Ecto neural progenitor cell (in vitro differentiated cells): ENCODE results near the gene ZEB2.

Experiments used
- DNase-seq: peaks from one replicate; pipeline ENCODE4 v3.0.0-alpha.2; 2018; ENCODE audit warnings: low spot score

The ZEB2 gene

DNA sequence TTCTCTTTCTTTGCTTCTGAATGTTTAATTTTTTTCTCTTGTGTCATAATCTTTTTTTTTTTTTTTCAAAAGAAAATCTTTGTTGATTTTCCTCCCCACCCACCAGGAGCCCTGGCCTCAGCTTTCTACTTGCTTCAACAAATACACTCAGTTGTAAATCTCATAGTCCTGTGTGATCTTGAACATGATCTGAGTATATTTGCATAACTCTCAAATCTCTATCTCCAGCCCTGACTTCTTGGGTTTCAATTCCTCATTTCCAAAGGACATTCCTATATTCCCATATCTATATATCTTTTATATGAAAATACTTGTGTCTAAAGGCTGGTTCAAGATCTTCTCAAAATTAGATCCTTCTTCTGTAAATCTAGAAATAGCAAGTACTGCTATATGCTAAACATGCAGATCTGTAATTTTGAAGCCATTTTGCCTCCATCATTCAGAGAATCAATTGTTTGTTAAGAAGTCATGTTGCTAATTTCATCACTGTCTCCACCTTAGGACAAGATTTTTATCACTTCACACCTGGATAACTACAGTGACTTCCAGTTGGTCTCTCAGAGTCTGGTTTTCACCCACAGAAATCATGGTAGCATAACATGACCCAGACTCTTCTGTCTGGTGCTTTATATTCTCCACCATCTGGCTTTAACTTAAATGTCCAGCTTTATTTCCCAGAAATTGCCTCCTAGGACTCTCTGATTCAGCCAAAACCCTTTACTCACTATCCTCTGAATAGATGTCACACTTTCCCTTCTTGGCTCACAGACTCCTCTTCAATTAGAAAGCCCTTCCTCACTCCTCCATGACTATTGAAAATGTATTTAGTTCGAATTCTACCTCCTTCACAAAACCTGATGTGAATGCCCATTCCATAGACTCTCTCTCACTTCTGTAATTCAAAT lies 98.1 kb downstream of the ZEB2 start:
- no peak for DNase-seq

DNA sequence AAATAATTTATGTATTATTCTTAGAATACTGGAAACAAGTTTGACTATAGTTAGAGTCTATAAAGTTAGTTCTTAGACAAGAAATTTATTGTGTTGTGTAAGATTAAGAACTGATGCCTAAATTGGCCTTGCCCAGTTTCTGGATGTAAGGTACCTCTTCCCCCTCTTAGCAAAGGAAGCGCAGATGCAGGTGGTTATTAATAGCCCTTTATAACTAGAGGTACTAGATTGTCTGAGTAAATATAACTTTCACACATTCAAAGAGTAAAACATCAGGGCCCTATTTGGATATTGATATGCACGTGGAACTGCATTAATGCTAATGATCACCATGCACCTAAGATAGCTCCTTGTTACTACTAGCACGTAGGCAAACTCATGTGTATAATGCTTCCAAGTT lies 100.7 kb downstream of the ZEB2 start:
- no peak for DNase-seq

DNA sequence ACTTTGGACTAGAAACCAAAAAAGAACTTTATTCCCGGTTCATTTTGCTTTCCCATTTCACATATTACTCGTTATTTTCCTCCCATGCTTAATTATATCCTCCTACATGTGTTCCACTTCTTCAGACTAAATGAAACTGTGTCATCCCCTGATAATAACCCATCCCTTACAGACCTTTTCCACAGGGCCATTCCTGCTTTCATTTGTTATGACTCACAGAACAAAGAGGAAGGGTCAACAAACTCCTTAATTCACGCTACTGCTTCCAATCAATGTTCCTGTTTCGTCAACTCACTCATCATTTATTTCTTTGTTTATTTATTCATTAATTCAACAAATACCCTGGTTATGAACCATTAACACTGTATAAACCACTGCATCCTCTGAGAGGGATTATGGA lies 104.5 kb downstream of the ZEB2 start:
- no peak for DNase-seq

DNA sequence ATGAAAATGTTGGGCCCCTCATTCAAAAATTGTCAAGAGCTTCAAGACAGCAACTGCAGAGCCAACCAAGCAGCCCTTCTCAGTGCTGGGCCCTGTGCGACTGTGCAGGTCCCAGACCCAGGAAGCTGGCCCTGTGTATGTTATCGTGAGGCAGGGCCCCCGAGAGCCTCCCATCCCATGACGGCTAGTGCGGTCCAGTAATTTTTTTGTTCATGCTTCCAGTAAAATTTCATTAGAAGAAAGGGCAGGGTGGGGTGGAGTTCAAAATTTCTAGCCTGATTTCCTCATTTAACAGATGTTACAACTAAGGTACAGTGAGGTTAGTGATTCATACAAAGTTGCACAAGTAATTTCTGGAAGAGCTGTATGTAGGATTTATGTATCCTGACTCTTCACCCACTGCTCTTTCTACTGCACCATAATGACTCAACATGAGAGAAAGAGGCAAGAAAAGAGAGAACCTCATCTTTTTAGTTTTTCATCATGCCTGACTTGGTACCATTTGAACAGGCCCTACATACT lies 105.5 kb downstream of the ZEB2 start:
- DNase-seq = no peak

DNA sequence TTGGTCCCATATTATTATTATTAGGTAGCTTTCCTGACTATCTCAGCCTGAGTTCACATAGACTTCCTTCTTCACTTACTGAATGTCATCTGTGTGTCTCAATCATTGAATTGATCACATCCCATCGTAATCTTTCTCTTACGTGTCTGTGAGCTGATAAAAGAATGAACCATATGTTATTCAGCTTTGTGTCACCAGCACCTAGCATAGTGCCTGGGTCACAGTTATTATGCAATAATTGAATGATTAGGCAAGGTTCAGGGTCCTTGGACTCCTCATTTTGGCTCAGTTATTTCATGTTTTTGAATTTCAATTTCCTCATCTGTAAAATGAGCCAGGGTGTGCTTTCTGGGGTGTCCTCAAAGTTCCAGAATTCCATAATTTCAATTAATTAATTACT lies 107.2 kb downstream of the ZEB2 start:
- no peak for DNase-seq

DNA sequence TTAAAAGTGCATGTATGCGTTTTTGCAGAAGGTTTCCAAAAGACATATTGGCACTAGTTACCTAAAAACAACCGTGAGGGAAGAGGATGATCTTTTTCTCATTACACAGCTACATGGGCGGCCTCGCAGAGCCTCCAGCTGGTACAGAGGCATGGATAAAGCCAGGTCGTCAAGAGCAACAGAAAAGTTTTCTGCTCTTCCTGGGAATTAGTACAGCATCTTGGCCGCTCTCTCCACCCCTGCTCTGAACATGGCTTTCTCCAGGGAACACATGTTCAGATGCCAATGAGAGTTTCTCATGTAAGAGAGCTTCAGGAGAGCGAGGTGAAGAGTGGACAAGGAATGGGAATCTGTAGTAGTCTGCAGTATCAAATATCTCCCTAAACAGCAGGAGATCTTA lies 108.4 kb downstream of the ZEB2 start:
- DNase-seq = no peak

DNA sequence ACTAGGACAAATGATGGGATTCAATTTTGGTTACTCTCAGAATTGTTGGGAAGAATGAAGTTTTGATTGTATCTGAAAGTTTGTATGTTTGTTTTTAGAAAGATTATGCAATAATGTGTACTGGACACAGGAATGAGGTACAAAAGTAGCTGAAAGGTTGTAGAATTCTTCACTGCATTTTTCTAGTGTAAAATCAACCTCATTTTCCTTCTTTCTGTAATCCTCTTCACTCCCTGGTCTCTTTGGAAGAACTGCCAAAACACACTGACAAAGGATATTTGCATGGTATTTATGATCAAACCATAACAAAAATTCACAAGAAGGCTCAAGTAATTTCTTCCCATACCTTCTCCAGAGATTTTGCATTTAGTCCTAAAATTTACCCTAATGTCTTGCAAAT lies 110.7 kb downstream of the ZEB2 start:
- DNase-seq = no peak

DNA sequence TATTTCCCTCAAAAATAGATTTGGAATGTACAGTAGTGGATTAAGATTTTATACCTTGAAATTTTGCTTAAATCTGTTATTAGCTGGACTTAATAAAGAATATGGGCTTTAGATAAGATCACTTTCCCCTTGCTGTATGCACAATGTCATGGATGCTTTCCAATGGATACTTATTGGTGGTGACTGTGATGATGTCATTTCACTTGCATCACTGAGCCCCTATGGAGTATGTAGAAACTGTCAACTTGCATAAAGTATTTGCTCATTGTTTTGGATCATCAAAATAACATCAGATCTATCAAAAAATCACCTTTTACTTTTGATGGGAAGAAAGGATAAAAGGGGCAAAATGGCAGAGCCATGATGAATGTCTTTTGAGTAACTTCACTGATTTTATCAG lies 112.7 kb downstream of the ZEB2 start:
- DNase-seq = no peak

DNA sequence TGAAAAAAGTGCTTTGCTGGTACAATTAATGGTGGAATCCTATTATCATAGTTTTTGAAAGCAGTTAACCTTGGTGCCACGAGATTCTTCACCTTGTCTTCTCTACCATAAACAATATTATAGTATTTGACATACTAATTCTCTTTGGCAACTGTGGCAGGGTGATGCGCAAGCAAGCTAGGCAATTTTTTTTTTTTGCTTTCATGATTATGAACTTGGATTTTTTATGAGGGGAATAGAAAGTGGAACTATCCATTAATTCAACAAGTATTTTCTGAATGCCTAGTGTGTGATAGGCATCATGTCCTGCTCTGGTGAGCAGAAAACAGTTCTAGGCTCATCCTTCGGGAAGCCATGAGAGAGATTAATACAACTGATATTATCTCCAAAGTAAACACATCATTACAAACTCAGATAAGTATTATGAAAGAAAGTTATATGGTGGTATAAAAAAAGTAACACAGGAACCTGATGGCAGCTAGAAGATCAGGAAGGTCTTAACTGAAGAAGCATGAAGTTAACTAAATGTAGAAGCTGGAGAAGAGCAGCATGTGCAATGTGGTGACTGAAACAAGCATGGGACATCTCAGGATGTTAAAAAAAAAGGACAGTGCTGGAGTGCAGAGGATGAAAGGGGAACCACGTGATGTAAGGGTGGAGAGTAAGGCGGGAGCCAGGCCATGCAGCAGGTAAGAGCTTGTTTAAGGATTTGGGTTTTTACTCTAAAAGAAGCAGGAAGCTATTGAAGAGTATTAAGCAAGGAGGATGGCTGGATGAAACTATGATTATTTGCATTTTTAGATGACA lies 113.7 kb downstream of the ZEB2 start:
- DNase-seq = no peak

DNA sequence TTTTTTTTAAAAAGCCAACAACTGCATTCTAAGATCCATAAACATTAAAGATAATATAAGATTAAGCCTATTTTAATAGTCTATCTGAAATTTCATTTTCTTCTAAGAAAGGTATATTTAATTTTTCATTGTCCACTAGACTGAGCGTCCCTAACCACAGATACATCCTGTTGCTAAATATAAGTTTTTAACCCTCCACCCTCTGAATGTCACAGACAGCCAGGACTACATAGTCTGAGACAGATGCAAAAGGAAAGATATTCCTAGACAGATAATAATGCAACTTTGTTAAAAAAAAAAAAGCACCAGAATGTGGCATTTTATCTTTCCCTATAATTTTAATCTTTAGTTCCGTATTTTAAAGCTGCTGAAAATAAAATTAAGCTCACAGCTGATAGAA lies 114.6 kb downstream of the ZEB2 start:
- DNase-seq = no peak

DNA sequence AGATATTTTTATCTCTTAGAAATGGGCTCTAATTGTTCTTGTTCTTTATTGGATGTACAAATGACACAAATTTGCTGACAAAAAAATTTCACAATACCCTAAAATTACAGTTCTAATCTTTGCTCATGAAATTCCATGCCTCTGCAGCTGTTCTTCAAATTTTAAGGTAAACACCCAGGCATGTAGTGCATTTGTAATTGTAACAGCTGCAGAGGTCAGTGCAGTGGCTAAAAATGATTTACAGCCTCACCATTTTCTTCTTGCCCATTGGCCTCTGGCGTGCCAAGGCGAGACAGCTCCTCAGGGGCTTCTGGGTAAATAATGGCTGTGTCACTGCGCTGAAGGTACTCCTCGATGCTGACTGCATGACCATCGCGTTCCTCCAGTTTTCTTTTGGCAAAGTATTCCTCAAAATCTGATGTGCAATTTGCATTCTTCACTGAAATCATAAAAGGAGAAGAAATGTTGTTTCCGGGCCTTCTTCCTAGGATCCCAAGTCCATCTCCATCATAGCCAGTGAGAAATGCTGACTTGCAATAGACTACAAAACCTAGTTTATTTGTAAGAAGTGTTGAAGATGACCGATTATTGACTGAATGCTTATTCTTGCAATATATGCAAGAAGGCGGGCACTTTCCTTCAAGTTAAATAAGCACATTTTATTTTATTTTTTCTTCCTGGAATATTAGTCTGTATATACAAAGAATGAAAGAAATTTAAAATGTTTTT lies 115.2 kb downstream of the ZEB2 start:
- no peak for DNase-seq

DNA sequence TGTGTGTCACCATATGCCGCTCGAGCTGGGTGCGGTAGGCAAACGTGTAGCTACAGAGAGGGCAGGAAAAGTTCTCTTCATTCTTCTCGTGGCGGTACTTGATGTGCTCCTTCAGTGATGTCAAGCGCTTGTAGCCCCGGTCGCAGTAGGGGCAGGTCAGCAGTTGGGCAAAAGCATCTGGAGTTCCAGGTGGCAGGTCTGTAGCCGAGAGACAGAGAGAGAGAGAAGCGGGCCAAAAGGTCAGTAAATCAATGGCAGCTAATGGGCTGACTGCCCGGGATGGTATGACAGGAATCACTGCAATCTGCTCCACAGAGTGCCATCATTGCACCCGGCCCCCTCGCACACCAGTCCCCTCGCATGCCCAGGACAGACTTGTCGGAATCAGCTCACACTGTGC lies 116.0 kb downstream of the ZEB2 start:
- no peak for DNase-seq

DNA sequence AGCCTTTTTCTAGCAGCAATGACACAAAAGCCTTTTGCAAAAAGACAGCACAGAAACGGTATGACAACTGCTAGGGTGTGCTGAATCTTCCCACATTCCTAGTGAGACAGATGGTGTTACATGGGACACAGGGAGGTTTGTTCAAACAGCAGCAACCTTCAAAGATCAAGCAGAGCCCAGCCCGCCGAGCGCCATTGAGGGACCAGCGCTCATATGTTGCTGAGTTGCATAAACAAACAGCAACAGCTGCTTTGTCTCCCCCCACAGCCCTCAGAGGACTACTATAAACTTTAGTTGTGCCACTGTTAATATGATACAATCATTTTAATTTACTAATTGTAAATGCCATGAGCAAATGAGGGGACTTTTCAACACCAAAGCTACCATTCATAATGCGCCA lies 117.7 kb downstream of the ZEB2 start:
- no peak for DNase-seq

DNA sequence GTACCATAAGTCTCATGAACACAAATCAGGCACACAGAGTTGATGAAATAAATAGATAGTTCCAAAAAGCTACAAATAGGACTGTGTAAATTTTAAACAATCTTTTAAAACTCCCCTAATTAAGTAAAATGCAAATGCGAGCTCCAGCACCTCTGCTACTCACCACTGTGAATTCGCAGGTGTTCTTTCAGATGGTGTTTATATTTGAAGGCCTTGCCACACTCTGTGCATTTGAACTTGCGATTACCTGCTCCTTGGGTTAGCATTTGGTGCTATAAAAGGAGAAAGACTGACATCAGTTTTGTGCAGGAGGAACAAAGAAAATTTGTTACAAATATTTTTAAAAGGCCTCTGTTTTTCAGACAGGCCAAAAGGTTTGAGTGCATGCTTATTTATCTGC lies 118.9 kb downstream of the ZEB2 start:
- no peak for DNase-seq

DNA sequence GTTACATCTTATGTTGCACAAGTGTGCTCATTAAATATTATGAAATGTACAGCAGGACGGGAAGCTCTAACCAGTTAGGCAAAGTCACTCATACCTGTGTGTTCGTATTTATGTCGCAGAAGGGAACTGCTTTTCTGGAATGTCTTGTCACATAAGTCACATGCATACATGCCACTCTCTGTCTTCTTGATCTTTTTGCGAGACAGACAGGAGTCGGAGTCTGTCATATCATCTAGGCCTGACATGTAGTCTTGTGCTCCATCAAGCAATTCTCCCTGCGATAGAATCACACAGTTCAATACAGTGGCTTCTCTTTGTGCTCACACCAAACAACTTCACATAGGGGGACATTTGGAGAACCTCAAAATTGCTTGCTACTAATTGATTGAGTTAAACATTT lies 123.6 kb downstream of the ZEB2 start:
- no peak for DNase-seq

DNA sequence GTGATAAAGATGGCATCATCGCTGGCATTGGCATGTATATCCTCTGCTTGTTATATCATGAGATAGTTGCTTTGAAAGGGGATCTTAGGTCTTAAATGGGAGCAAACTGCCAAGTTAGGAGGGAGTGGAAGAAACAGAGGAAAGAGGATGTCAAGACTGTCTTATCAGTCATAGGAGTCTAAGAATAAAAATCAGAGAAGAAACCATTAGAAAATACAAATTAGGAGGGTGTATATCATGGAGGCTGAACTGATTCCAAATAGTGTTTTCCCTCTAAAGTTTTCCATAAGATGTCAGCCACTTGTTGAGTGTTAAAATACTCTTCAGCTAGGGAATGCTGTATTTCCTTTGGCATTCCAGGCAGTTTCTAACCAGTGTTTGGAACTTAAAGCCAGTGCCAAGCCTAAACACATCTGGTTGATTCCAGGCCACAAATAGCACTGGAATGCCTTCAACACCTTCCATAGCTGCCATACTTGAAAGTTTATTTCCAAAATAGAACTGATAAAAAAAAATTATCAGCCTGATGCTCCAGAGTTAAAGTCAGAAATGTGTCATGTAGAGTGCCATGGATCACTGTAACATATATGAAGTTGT lies 129.4 kb downstream of the ZEB2 start:
- no peak for DNase-seq

DNA sequence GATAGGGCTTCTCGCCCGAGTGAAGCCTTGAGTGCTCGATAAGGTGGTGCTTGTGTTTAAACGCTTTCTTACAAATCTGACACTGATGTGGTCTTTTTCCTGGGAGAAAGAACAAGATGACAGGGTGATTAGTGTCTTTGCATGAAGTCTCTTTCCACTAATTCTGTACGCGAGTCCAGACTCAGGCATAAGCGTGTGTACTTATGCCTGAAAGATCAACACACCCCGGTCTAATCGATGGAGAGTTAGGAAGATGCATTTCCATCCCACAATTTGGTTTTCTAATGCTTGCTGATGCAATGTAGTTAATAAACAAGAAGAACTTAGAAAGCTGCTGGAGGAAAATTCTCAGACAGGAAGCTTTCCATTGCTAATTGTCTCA lies 130.0 kb downstream of the ZEB2 start:
- DNase-seq = no peak

DNA sequence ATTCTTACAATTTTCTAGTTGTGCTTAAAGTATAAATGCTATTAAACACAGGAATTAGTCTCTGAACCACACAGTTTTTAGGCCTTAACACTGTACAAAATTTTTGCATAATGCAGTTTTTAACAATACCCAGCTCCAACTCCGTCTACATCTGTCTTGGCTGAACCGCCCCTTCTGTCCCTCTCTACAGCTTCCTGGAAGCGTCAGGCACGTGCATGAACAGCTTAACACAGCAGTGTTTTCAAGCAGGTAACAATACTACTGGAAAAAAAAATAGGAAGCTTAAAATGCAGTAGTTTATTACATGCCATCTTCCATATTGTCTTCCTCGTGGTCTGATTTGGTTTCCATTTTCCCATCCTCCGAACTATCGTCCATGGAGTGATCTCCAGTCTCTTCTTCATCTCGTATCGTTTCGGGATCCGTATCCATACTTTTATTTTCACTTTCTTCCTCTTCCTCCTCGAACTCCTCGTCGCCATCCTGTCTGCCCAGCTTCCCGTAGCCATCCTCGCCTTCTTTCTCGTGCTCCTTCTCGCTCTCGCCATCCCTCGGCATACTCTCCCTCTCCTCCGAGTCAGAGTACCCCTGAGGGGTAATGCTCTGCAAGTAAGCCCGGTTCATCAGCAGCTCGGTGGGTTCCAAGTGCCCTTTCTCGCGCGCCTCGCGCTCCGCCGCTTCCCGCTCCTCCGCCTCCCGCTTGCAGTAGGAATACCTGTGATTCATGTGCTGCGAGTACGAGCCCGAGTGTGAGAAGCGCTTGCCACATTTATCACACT lies 130.6 kb downstream of the ZEB2 start:
- DNase-seq = no peak

DNA sequence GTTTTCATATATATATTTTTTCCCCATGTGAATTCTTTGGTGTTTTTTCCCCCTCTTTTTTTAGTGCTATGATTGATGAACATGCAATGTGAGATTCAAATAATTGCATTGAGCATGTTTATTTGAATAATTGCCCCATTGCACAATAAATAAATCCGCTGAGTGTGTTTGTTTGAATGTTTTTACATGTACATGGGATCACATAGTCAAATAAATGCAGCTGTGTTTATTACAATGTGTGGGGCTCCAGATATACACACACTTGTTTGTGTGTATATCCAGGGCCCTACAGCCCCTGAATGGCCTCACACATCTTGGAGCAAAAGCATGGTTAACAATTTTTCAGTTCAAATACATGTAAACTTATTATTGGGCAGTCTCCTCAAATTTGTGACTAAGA lies 134.5 kb downstream of the ZEB2 start:
- no peak for DNase-seq

DNA sequence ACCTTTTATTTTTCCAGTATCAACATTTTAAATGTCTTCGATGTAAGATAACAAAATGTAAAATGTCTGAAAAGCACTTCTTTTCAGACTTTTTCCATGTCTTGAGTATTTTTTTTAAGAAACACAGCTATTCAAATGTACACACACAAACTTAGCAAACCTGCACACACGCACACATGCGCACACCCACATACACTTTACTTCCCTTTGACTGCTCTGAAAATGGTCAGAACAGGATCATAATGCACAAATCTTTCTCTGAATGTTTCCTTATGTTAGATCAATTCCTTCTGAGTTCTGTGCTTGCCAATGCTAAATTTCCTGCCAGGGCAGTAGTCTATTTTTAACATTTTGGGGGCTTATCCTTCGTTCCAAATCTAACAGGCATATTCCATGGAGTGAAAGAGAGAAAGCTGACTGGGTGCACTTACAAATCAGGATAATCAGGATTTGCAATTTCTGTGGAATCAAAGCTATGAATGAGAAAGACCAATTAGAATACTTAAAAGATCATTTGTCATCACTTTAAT lies 136.3 kb downstream of the ZEB2 start:
- DNase-seq = no peak

DNA sequence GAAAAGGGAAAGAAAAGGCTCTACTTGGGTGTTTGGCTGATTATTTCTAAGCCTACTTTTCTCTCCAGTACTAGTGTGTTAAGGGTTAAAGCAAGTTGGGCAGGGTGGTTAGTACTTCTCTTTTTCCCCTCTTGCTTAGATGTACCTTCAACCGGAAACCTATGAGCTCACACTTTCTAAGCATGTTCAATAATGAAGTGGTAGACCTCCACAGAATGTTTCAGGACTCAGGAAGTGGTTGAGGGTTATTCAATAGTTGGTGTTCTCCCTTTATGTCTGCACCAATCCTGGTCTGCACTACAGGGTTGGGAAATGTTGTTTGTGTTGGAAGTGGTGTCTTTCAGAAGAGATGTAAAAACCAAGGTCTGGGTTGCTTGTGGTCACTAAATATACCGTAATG lies 137.1 kb downstream of the ZEB2 start:
- no peak for DNase-seq
